22Rv1 (cell line): ENCODE data around the gene COL28A1.

Experiments used
- ZFX ChIP-seq: fragments of 450-650 bp; IDR thresholded peaks from 2 replicates; pipeline ENCODE4 v1.6.1; 2017; ENCODE audit warnings: antibody characterized with exemption, borderline replicate concordance
- TF ChIP-seq, protein P1 (sequence below): fragments of 450-650 bp; IDR thresholded peaks from 2 replicates; pipeline ENCODE4 v1.5.1; 2017; ENCODE audit warnings: mild to moderate bottlenecking

DNA sequence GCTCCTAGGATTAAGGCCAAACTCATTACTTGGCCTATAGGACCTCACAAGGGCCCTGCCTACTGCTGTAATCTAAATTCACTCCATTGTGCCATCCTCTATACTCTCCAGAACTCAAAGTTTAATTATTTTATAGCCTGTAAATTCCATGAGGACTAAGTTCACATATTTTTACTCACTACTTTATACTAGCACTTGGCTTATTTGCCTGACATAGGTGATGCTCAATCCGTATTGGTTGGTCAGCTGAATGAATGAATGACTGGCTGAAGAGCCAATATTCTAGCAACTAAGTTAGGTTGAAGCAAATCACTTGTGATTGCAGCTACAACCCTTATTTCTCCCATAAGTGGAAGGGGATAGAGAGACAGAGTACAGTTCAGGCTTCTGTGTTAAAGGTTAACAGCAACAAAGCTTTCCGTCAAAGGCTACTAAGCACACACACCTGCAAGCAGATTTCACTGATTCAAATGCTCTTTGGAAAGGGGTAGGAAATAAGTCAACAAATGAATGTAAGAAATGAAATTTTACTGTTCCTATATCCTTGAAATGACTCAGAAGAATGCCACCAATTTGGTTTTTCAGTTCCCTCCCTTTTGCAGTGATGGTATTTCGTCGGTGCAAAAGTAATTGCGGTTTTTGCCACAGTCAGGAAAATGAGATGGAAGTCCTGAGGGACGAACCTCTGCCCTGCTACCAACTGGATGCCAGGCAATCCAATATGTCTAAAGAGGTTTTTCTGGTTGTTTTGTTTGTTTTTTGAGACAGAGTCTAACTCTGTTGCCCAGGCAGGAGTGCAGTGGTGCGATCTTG, 120.7 kb downstream of the COL28A1 start:
- TF ChIP-seq, protein P1, sequence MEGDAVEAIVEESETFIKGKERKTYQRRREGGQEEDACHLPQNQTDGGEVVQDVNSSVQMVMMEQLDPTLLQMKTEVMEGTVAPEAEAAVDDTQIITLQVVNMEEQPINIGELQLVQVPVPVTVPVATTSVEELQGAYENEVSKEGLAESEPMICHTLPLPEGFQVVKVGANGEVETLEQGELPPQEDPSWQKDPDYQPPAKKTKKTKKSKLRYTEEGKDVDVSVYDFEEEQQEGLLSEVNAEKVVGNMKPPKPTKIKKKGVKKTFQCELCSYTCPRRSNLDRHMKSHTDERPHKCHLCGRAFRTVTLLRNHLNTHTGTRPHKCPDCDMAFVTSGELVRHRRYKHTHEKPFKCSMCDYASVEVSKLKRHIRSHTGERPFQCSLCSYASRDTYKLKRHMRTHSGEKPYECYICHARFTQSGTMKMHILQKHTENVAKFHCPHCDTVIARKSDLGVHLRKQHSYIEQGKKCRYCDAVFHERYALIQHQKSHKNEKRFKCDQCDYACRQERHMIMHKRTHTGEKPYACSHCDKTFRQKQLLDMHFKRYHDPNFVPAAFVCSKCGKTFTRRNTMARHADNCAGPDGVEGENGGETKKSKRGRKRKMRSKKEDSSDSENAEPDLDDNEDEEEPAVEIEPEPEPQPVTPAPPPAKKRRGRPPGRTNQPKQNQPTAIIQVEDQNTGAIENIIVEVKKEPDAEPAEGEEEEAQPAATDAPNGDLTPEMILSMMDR, result no peak
- no peak for TF ChIP-seq ZFX
